ENCODE measurements around the gene DPM1.

The DPM1 gene

GRCh38 chr20:50967586-50967985, 9.3 kb upstream of the DPM1 start:
- Mint-ChIP-seq H3K9me3 (no peaks in the 10 kb centered on the region), H3K4me3 (no peak overlapping the region), H3K36me3 (ENCODE audit: low read depth) (no peaks in the 10 kb centered on the region), H3K4me1 (ENCODE audit: low read depth) (no peaks in the 10 kb centered on the region), H3K27ac (no peak overlapping the region), H3K27me3 (ENCODE audit: low read depth) (no peaks in the 10 kb centered on the region)
- DNase-seq (ENCODE audit: low spot score): no peak

- Mint-ChIP-seq H3K27ac (peak overlapping the region; percentile 97), H3K9me3 (no peaks in the 10 kb centered on the region), H3K36me3 (ENCODE audit: low read depth) (peaks cover 16% of the 10 kb centered on the region), H3K27me3 (ENCODE audit: low read depth) (no peaks in the 10 kb centered on the region), H3K4me3 (peak overlapping the region; percentile 96), H3K4me1 (ENCODE audit: low read depth) (peaks cover 27% of the 10 kb centered on the region)
- no peak for DNase-seq (ENCODE audit: low spot score)
Measured at GRCh38 chr20:50959543-50960126, 1.3 kb upstream of the DPM1 start.

GRCh38 chr20:50958615-50959542, 547 bp upstream of the DPM1 start, which contains the start of gene MOCS3:
Gene MOCS3, plus strand, starts transcription at chr20:50958818. Its CDS starts 25 bp downstream, at chr20:50958843.
- peaks cover 28% of the 10 kb centered on the region for H3K4me1 Mint-ChIP-seq (ENCODE audit: low read depth)
- H3K9me3 Mint-ChIP-seq: no peaks in the 10 kb centered on the region
- H3K4me3 Mint-ChIP-seq: peak within 1 kb of the TSS; percentile 96
- H3K27ac Mint-ChIP-seq: peak within 1 kb of the TSS; percentile 97
- DNase-seq (ENCODE audit: low spot score): peak; percentile 78
- H3K36me3 Mint-ChIP-seq (ENCODE audit: low read depth): peaks cover 21% of the 10 kb centered on the region
- H3K27me3 Mint-ChIP-seq (ENCODE audit: low read depth): no peaks in the 10 kb centered on the region

- peaks cover 31% of the 10 kb centered on the region for H3K4me1 Mint-ChIP-seq (ENCODE audit: low read depth)
- peaks cover 30% of the 10 kb centered on the region for H3K36me3 Mint-ChIP-seq (ENCODE audit: low read depth)
- peak overlapping the region; percentile 96 for H3K4me3 Mint-ChIP-seq
- H3K9me3 Mint-ChIP-seq: no peaks in the 10 kb centered on the region
- DNase-seq (ENCODE audit: low spot score): no peak
- H3K27ac Mint-ChIP-seq: peak overlapping the region; percentile 97
- no peaks in the 10 kb centered on the region for H3K27me3 Mint-ChIP-seq (ENCODE audit: low read depth)
Measured at GRCh38 chr20:50957276-50957675, 1.1 kb downstream of the DPM1 start.

- no peak for DNase-seq (ENCODE audit: low spot score)
- no peaks in the 10 kb centered on the region for H3K9me3 Mint-ChIP-seq
- no peaks in the 10 kb centered on the region for H3K27me3 Mint-ChIP-seq (ENCODE audit: low read depth)
- H3K27ac Mint-ChIP-seq: no peak overlapping the region
- H3K36me3 Mint-ChIP-seq (ENCODE audit: low read depth): peaks cover 41% of the 10 kb centered on the region
- peaks cover 28% of the 10 kb centered on the region for H3K4me1 Mint-ChIP-seq (ENCODE audit: low read depth)
- no peak overlapping the region for H3K4me3 Mint-ChIP-seq
Measured at GRCh38 chr20:50953821-50954220, 4.5 kb downstream of the DPM1 start.

GRCh38 chr20:50953196-50953595, 5.1 kb downstream of the DPM1 start:
- no peak overlapping the region for H3K27ac Mint-ChIP-seq
- H3K9me3 Mint-ChIP-seq: no peaks in the 10 kb centered on the region
- H3K4me3 Mint-ChIP-seq: no peak overlapping the region
- no peaks in the 10 kb centered on the region for H3K27me3 Mint-ChIP-seq (ENCODE audit: low read depth)
- H3K4me1 Mint-ChIP-seq (ENCODE audit: low read depth): peaks cover 28% of the 10 kb centered on the region
- DNase-seq (ENCODE audit: low spot score): no peak
- H3K36me3 Mint-ChIP-seq (ENCODE audit: low read depth): peaks cover 40% of the 10 kb centered on the region

- Mint-ChIP-seq H3K9me3 (no peaks in the 10 kb centered on the region), H3K36me3 (ENCODE audit: low read depth) (peaks cover 33% of the 10 kb centered on the region), H3K4me1 (ENCODE audit: low read depth) (peaks cover 6% of the 10 kb centered on the region), H3K27ac (no peak overlapping the region), H3K27me3 (ENCODE audit: low read depth) (no peaks in the 10 kb centered on the region), H3K4me3 (no peak overlapping the region)
- DNase-seq (ENCODE audit: low spot score): no peak
Measured at GRCh38 chr20:50948132-50948785, 10.1 kb downstream of the DPM1 start.

GRCh38 chr20:50943069-50943468, 15.3 kb downstream of the DPM1 start:
- no peaks in the 10 kb centered on the region for H3K27me3 Mint-ChIP-seq (ENCODE audit: low read depth)
- no peak overlapping the region for H3K27ac Mint-ChIP-seq
- no peaks in the 10 kb centered on the region for H3K9me3 Mint-ChIP-seq
- DNase-seq (ENCODE audit: low spot score): no peak
- H3K4me1 Mint-ChIP-seq (ENCODE audit: low read depth): no peaks in the 10 kb centered on the region
- H3K36me3 Mint-ChIP-seq (ENCODE audit: low read depth): peaks cover 34% of the 10 kb centered on the region
- H3K4me3 Mint-ChIP-seq: no peak overlapping the region

GRCh38 chr20:50933589-50933988, 24.7 kb downstream of the DPM1 start:
- Mint-ChIP-seq H3K36me3 (ENCODE audit: low read depth) (peaks cover 62% of the 10 kb centered on the region), H3K4me3 (no peak overlapping the region), H3K9me3 (no peaks in the 10 kb centered on the region), H3K27me3 (ENCODE audit: low read depth) (no peaks in the 10 kb centered on the region), H3K27ac (no peak overlapping the region), H3K4me1 (ENCODE audit: low read depth) (peaks cover 22% of the 10 kb centered on the region)
- DNase-seq (ENCODE audit: low spot score): no peak

GRCh38 chr20:50932691-50933280, 25.5 kb downstream of the DPM1 start:
- Mint-ChIP-seq H3K9me3 (no peaks in the 10 kb centered on the region), H3K27ac (peak overlapping the region; percentile 49), H3K27me3 (ENCODE audit: low read depth) (no peaks in the 10 kb centered on the region), H3K4me1 (ENCODE audit: low read depth) (peaks cover 28% of the 10 kb centered on the region), H3K4me3 (no peak overlapping the region), H3K36me3 (ENCODE audit: low read depth) (peaks cover 67% of the 10 kb centered on the region)
- DNase-seq (ENCODE audit: low spot score): no peak

- Mint-ChIP-seq H3K4me1 (ENCODE audit: low read depth) (peaks cover 35% of the 10 kb centered on the region), H3K4me3 (peak overlapping the region; percentile 71), H3K27ac (peak overlapping the region; percentile 79), H3K36me3 (ENCODE audit: low read depth) (peaks cover 69% of the 10 kb centered on the region), H3K27me3 (ENCODE audit: low read depth) (no peaks in the 10 kb centered on the region), H3K9me3 (no peaks in the 10 kb centered on the region)
- no peak for DNase-seq (ENCODE audit: low spot score)
Measured at GRCh38 chr20:50932016-50932485, 26.3 kb downstream of the DPM1 start.

GRCh38 chr20:50931306-50932015, 26.9 kb downstream of the DPM1 start, which contains the start of gene ADNP:
Gene ADNP, minus strand, starts transcription at chr20:50931437. Its CDS starts 27,441 bp downstream, at chr20:50903996.
- Mint-ChIP-seq H3K27ac (peak within 1 kb of the TSS; percentile 96), H3K4me3 (peak within 1 kb of the TSS; percentile 93), H3K36me3 (ENCODE audit: low read depth) (peaks cover 65% of the 10 kb centered on the region), H3K4me1 (ENCODE audit: low read depth) (peaks cover 36% of the 10 kb centered on the region), H3K9me3 (no peaks in the 10 kb centered on the region), H3K27me3 (ENCODE audit: low read depth) (no peaks in the 10 kb centered on the region)
- DNase-seq (ENCODE audit: low spot score): peak; percentile 84

- Mint-ChIP-seq H3K36me3 (ENCODE audit: low read depth) (peaks cover 60% of the 10 kb centered on the region), H3K9me3 (no peaks in the 10 kb centered on the region), H3K27me3 (ENCODE audit: low read depth) (no peaks in the 10 kb centered on the region), H3K4me3 (peak overlapping the region; percentile 75), H3K4me1 (ENCODE audit: low read depth) (peaks cover 38% of the 10 kb centered on the region), H3K27ac (peak overlapping the region; percentile 96)
- no peak for DNase-seq (ENCODE audit: low spot score)
Measured at GRCh38 chr20:50930976-50931305, 27.4 kb downstream of the DPM1 start.
